Right lobe of liver (tissue), 4 donors: Measurements from ENCODE around the gene PDE1C.

Experiments used
- CTCF ChIP-seq, 4 donors: fragments of 200-600 bp in 3 of 4; fragments of 450-650 bp in 1 of 4; IDR thresholded peaks; one replicate each; pipeline versions ENCODE4 v1.5.1 to v1.8.0; 2016 to 2022; ENCODE audit warnings: antibody characterized with exemption in 4 of 4, mild to moderate bottlenecking in 2 of 4
- POLR2A ChIP-seq: fragments of 450-650 bp; IDR thresholded peaks from one replicate; pipeline ENCODE4 v1.6.1; 2017; ENCODE audit warnings: antibody characterized with exemption, mild to moderate bottlenecking
- donor health status: DM: no; HTN: no; CAD: no.
- donor health status: DM: no; HTN: no; CAD: no.
- donor health status: DM: no; HTN: yes; CAD: no.

DNA sequence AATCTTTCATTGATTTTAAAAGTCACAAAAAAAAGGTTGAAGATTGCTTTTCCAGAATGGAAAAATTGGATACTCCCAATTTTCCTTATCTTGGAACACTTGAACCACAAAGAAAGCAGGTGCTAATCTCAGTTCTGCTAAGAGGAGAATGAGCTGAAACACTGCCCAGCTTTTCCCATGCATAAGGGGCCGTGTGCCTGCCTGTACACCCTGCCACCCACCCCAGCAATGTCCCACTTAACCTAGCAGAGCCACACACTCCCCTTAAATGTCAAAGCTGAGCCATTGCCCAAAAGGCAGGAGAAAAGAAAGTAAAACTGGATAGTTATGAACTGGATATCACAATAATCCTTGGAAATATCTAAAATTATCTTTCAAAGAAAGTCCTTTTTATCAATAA is 13.4 kb downstream of the PDE1C start:
- TF ChIP-seq POLR2A (no peak), CTCF (IDR thresholded peaks at IDR 0.05) (no peak)
